Measurements from ENCODE around the gene PBX3.

Gene PBX3

DNA sequence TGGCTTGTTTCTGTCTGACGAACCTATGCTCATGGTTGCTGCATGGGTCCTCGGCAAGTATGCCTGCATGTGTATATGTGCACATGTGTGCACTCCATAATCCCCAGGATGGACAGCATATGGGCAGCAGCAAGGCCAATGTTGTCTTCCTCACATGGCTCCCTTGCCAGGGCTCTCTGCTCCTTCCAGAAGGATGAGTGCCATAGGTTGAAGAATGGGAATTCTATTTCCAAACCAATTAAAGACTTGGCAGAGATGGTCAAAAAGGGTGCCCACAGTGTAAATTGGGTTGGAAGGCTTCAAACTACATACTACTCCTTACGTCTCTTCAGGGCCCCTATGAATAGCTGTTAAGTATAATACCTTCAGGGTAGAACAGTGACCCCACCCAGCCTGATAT lies 212.1 kb downstream of the PBX3 start:
- no peak for ATAC-seq

DNA sequence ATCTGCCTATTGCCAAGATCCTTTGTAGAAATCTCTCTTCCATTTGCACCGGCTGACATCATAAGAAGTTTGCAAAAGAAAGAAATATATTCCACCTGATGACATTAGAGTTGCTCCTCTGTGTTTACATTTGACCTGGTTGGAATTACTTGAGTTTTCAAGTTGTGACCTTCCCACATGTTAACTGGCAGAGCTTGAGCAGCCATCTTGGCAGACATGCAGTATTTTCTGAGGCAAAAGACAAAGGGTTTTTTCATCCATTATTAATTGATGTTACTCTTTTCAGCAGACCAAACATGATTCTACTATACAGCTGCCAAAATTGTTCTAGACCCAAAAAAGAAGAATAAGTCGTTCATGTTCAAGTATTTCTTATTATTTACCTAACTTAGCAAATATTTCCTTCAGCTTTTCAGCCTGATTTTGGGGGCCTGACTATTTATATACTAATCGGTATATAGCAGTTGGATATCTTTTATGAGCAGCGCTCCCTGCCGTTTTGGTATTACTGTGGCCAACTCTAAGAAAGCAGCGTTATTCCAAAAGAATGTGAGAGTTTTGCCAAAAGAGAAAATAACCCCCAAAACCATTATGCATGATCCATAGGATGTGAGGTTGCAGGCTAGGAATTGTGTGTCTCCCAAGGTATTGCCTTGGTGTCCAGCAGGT lies 212.9 kb downstream of the PBX3 start:
- ATAC-seq: no peak

DNA sequence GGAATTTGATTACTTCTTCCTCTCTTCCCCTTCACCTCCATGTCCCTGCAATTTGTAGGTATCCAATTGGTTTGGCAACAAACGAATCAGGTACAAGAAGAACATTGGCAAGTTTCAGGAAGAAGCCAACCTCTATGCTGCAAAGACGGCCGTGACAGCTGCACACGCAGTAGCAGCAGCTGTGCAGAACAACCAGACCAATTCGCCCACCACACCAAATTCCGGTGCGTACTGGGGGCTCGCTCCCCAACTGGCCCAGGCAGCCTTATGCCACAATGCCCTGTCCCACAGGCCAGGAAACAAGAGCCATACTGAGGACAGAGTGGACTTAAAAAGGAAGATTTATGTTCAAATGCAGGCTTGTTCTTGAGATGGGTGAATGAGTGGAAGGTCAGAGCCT lies 213.5 kb downstream of the PBX3 start:
- ATAC-seq: no peak

DNA sequence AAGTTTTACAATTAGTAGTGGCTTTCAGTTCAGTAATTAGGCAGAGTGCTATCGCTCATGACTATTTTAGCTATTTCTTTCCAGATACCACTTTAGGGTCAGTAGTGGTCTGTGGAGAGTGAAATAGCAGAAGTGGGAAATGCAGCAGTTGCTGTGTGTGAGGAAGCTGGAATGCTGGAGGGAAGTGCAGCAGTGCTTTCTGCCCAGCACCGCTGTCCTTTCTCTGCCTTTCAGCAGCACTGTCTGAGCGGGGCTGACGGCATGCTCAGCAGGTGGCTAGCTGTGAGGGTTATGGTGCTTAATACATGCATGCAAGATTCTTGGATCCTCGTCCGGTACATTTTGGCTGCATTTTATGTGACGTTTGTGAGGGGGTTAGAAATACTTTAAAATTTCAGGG lies 213.9 kb downstream of the PBX3 start:
- no peak for ATAC-seq

DNA sequence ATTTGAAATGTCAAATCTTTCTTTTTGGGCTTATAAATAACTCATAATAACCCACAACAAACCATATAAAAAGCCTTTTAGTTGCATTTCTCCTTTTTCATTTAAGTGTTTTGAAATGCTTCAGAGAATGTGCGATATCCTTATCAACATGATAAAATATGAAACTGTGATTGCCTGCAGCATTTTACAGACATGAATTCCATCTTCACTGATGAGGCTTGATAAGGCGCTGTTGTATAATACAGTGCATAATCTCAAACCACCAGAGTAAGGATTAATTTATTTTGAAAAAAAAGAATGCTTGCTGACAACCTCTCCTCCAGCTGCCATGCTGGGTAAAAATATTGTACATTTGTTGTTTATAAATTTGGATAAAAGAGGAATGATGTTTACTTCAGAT lies 216.8 kb downstream of the PBX3 start:
- ATAC-seq: no peak

DNA sequence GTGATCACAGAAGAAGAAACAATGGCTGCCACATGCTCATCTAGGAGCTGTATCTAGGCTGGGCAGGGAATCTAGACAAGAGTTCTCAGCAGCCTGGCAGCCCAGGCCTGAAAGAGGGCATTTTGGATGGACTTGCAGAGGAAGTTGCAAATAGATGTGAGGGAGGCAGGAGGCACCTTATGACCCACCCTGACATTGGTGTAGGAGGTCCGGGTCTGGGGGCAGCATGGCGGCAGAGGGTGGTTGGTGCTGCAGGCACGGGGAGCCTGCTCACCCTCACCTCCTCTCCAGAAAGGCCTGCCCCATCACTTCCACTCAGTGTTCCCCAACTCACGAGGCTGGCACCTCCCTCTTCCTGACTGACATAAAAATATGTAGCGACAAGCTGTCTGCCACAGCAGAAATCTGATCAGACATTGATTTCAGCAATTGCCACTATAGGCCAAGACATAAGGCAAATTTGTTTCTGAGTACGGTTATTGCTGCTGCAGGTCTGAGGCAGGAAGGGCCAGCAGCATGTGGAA lies 217.6 kb downstream of the PBX3 start:
- ATAC-seq: no peak

DNA sequence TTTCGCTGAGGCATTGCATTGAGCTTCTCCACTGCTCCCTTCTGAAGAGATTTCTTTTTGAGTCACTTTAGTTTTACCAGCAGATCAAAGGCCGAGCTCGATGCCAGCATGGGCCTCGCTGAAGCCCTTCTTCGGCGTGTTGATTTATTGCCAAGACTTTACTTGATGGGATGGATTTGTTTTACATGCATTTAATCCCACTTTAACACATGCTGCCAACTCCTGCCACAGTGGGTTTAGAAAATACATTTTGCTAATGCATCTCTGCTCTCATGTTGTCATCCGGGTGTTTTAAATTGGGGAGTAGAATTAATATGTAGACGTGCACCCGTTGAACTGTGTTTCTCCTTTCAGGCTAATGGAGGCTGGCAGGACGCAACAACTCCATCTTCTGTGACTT lies 218.3 kb downstream of the PBX3 start:
- ATAC-seq: no peak

DNA sequence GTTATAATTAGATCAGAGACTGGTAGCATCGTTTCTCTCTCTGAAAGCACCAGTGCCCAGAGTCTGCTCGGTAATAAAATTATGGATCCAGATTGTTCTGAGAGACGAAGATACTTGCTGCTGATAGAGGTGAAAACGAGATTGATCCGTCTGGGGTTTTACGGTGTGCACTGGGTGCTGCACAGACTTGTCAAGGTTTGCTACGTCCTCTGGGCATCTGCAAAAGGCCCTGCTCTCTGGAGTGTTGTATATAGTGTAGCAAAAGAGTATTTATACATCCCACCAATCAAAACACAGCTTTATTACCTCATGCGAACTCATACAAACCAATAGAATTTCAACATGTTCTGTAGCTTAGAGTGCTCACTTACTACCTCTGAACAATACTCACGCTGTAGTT lies 219.3 kb downstream of the PBX3 start:
- no peak for ATAC-seq

DNA sequence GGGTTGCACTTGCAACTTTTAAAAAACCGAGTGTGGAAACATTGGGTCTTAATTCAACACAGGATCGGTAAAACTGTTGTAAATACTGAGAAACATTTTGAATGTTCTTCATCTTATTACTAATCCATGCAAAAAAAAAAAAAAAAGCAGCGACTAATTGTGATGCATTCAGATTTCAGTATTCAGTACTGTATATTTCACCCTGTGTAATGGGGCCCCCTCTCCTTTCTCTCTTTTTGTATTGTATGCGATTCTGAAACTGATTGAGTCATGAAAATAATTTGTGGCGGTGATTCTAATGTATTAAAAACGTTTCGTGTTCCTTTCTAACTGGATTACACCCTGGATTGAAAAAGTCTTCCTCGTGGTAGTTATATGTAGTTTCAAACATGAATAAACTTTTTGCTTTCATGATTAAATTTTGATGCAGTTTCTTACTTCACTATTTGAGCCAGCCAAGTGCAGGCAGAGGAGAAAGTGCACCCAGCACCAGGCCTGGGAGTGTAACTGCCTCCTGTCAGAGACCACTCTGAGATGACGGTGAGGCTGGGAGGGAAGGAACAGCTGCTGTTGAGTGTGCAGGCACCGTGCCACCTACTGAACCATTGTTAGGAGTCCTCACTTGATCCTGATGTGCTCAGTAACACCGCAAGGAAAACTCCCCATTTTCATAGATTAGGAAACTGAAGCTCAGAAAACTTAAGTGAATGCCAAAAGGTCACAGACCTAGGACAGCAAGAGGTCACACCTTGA lies 220.0 kb downstream of the PBX3 start:
- peak in 1 of 2 donors; percentile 35 for ATAC-seq

DNA sequence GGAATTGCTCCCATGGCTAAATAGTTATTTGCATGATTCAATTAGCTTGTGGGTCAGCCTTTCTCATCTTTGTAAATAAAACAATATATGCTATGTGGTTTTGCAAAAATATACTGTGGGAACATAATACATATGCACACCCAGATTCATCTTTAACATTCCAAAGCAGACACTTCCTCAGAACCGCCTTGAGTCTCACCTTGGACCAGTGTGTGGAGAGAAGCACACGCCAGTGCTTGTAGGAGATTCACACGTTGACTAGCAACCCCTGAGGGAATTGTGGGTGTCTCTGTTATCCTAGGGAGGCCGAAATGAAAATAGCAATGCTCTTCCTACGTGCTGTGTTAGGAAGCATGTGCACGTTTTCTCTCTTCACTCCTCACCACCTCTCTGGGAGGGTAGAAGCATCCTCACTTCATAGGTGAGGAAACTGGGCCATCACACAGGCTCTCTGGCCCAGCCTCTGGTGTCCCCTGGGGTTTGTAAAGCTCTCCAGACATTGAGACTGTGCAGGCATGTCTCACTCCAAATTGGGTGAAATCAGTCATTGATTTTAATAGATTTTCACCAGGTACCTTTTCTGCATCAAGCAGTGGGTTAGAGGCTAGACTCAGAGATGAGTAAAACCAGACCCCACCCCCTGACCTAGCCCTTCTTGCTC lies 221.7 kb downstream of the PBX3 start:
- no peak for ATAC-seq

DNA sequence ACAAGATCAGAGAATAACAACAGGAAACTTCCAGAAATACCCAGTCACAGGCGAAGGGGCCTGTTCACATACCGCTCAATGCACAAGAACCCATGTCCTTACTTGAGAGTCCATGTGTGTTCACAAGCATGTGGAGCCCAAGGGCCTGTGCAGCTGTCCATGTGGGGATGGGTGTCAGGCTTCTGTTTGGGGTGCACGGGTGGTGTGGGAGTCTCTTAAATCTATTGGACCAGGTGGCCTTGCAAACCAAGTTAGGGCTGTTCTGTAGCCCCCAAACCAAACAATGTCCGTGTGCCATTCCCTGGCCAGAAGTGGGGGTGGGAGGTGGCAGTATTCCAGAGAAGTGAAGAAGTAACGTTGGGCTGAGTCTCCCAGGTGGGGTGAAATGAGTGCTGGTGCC lies 222.3 kb downstream of the PBX3 start:
- no peak for ATAC-seq

DNA sequence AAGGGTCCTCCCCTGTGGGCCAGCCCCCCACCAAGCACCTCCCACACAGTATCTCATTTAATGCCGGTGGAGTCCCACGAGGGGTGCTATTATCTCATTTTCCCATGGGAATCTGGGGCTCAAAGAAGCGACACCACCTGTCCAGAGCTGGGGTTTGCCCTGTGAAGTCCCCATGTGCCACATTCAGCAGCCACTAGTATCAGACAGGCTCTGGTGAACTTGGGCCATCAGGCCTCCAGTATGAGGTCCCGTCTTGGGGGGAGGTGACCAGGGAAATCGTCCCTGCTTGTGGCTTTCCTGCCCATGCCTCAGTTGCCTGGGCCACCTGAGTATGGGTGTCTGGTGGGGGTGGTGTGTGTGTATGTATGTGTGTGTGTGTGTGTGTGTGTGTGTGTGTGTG lies 222.7 kb downstream of the PBX3 start:
- ATAC-seq: no peak

DNA sequence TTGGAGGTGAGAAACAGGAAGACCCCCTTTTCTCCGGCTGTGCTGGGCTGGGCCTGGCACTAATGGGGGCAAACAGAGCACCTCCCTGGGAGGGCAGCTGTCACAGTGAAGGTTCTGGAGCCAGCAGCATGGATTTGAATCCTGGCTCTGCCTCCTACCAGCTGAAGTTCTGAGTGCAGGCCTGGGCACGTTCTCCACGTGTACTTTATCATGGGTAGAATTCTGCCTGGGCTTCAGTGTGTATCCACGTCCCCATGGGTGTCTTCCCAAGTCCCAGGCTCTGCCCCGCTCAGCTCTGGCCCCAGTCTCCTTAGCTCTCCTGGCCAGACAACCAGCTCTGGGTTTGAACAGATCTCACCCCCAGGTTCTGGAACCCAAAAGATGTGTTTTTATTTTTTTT lies 223.2 kb downstream of the PBX3 start:
- no peak for ATAC-seq

DNA sequence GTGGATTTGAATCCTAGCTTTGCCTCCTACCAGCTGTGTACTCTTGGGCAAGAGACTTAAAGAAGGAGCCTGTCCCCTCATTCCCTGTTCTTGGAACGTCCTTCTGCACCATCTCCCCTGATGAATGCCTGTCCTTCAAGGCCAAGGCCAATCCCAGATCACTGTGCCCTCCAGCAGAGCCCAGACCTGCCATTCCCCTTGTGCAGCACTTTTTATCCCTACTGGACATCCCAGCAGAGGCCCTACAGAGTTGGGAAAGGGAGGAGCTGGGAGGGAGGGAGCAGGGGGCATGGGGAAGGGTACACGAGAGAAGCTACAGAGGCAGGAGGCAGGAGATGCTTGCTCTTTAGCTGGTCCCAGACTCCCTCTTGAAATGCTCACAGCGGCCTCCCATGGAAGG lies 223.9 kb downstream of the PBX3 start:
- ATAC-seq: no peak

DNA sequence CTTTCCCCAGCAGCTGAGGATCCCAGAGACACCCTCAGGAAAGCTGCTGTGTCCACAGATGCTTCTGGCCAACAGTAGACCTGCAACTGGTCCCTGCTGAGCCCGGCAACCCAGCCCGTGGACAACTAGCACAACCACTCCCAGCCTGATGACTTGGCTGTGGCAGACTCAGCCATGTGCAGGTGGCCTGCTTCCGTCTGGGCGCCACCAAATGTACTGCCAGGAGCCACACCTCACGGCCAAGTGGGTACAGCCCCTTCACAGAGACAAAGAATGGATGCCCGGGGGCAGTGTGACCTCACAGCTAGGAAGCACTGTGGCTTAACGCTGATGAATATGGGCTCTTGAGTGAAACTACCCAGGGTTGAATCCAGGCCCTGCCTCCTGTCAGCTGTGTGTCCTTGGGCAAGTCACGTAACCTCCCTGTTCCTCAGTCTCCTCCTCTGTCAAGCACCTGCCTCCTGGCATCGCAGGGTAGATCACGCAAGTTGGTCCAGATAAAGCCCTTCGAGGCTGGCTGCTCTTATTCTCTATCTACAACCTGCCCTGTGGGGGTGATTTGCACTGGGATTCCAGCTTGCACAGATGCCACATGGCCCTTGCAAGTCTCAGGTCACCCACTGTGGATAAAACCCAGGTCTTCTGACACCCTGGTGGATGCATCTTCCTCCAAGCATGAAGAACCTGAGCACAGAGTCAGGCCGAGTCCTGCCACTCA lies 225.0 kb downstream of the PBX3 start:
- no peak for ATAC-seq

DNA sequence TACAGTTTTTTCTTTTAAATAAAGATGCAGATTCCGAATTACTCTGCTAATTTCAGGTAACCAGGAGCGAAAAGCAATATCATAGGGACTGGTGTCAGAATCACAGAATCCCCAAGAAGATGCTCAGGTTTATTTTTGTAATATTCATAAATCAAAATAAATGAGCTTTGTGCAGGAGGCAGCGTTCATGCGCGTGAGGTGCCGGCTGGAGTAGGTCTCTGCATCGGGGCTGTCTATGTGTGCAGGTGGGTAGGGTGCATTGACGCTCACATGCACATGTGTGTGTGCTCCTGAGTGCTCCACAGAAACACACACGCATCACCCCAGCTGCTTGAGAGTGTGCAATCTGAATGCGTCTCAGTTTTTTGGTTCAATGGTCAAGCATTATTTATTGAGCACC lies 226.4 kb downstream of the PBX3 start:
- ATAC-seq: no peak

DNA sequence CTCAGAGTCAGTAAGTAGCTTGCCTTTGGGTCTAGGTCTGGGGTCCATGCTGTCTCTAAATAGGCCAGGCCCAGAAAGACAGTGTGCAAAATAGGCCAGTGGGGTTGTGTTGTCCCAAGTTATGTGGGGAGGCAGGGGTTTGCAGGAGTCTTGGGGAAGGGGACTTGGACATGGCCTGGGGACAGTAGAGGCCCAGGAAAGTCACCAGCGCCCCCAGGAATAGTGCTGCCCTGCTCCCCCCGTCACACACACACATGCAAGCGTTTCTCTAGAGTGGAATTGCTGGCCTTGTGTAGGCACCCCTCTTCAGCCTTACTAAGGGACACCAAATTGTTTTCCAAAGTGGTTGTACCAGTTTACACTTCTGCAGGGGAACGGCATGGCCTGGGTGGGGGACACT lies 227.5 kb downstream of the PBX3 start:
- no peak for ATAC-seq

DNA sequence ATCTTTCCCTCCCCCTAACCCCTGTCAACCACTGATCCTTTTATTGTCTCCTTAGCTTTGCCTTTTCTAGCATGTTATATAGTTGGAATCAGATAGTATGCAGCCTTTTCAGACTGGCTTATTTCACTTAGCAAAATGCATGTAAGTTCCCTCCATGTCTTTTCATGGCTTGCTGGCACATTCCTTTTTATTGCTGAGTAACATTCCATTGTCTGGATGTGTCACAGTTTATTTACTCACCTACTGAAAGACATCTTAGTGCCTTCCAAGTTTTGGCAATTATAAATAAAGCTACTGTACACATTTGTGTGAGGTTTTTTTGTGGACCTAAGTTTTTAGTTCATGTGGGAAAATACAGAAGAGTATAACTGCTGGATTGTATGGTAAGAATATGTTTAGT lies 230.1 kb downstream of the PBX3 start:
- no peak for ATAC-seq

DNA sequence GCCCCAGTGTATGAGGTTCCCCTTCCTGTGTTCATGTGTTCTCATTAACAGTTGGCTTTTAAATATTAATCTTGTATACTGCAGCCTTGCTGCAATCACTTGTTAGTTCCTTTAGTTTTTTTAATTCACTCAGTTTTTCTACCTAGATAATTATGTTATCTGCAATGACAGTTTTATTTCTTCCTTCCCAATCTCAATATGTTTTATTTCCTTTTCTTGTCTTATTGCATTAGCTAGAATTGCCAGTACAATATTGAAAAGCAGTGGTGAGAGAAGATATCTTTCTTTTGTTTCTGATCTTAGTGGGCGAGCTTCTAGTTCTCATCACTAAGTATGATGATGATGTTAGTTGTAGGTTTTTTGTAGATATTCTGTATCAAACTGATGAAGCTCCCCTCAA lies 232.2 kb downstream of the PBX3 start:
- no peak for ATAC-seq

DNA sequence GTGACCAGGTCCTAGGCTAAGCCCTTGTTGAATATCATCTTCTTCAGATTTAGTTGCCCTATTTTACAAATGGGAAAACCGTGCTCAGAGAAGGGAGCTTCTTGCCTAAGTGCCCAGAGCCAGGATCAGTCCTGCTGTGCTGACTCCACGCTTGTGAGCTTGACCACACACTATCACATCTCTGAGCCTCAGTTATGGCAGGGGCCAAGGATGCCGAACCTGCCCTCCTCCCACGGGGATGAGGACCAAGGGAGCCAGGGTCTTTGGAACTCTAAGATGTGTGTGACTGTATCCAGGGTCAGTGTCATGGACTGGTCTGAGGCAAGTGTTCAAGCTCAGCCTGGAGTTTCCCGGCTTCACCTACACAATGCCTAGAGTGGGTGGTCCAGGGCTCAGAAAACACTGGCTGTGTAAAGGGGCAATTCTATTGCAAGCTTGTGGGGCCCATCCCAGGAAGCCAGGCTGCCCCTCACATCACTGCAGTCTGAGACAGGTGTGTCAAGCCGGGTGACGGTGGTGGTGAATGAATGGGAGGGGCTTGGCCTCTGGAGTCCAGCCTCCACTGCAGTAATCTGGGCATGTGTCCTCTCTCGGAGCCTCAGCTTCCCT lies 235.7 kb downstream of the PBX3 start:
- no peak for ATAC-seq

DNA sequence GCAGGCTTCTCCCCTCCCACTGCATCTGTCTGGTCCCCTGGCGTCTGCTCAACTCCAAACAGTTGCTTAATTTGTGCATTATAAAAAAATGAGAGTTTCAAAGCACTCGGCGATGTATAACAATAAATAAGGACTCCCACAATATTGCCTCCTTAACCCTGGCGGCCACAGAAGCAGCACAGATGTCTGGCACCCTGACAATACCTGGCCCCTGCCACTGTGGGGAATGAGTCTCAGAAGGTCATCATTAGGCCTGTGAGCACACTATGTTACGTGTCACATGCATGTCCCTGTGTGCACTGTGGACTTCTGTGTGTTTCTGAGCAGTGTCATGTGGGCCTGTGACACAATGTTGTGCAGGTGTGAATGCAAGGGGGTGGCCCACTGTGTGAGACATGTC lies 236.5 kb downstream of the PBX3 start:
- ATAC-seq: no peak

DNA sequence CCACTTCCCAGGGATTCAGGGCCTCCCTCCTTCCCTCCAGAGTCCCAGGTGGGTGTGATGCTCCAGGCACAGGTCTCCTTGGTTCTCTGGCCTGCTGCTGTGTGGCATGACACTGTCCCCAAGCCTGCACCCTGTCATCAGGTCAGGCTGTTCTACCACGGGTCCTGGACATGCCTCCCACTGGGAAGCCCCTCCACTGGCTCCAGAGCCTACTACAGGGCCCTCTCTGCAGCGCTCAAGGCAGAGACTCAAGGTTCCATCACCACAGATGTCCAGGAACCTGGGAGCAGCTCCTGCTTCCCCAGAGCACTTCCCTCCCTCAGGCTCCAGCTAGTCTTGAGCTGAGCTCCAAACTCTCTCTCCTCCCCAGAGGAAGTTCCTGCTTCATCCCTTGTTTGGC lies 237.3 kb downstream of the PBX3 start:
- no peak for ATAC-seq

Measured in activated CD4-positive, CD25-positive, alpha-beta regulatory T cell treated with anti-CD3 and anti-CD28 coated beads, Interleukin-2, amount 50 U/mL, for 24 hours (primary cell).